GM10266 (cell line): ENCODE results near the gene CES5A.
"Not testable (repeated sequence)": the region's sequence is repeated elsewhere in the genome, so short reads cannot be mapped to it uniquely, and the experiment has no call there.

Source experiments
- DNase-seq: peaks from one replicate; pipeline ENCODE4 v3.0.0; 2012; ENCODE audit errors: extremely low spot score
- TF ChIP-seq, protein P1 (sequence below): IDR thresholded peaks from 2 replicates; pipeline ENCODE4 v1.5.1; 2012; ENCODE audit warnings: mild to moderate bottlenecking, low read depth; ENCODE audit not compliant: control insufficient read depth, insufficient read depth; ENCODE audit errors: missing control alignments

Gene CES5A

DNA sequence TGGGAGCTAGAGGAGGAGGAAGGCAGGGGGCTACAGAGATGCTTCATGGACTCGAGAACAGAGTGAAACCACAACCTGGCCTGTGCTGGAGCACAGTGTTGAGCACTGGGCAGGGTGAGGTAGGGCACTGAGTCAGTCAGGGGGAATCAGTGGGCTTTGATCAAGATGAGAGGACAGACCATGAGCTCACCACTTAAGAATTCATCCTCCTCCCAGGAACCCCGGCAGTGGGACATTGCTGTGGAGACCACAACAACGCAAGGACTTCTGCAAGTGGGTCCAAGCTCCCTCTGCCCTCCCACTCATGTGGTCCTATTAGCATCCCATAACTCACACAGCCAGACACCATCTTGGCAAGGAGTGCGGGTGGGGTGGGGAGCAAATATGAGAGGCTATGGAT lies 1.7 kb upstream of the CES5A start:
- DNase-seq = no peak
- TF ChIP-seq, protein P1, sequence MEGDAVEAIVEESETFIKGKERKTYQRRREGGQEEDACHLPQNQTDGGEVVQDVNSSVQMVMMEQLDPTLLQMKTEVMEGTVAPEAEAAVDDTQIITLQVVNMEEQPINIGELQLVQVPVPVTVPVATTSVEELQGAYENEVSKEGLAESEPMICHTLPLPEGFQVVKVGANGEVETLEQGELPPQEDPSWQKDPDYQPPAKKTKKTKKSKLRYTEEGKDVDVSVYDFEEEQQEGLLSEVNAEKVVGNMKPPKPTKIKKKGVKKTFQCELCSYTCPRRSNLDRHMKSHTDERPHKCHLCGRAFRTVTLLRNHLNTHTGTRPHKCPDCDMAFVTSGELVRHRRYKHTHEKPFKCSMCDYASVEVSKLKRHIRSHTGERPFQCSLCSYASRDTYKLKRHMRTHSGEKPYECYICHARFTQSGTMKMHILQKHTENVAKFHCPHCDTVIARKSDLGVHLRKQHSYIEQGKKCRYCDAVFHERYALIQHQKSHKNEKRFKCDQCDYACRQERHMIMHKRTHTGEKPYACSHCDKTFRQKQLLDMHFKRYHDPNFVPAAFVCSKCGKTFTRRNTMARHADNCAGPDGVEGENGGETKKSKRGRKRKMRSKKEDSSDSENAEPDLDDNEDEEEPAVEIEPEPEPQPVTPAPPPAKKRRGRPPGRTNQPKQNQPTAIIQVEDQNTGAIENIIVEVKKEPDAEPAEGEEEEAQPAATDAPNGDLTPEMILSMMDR = no peak

DNA sequence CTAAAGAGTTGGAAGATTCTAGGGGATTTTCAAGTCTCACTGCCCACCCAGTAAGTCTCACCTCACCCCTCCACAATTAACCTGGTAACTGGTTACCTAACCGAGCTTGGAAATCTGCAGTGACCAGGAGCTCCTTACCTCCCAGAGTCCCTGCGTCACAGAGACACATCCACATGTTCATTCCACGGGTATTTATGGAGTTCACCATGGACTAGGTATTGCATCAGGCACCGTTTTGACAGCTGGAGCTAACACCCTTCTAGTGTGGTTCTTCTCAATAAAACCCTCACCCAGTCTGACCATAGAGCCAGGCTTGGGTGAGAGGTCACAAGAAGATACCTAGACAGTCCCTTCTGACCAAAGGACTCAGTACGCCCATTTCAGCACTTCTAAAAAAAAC lies 2.1 kb downstream of the CES5A start:
- no peak for DNase-seq
- TF ChIP-seq, protein P1 = no peak

DNA sequence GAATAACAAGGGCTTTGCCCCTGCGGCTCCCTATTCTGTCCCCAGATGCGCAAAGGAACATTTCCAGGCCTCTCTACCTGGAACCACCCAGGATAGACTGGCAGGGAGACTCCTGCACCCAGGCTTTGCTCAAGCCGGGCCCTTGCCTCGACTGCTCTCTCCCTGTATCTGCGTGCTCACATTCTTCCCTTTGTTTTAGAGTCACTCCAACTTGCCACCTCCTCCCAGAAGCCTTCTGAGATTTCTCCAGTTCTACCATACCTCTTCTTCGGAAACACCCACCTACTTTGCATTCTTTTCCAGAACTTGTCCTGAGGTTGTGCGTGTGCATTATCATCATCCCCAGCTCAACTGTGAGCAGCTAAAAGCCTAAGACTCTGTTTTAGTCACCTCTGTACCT lies 3.0 kb downstream of the CES5A start:
- no peak for DNase-seq
- TF ChIP-seq, protein P1 = no peak

DNA sequence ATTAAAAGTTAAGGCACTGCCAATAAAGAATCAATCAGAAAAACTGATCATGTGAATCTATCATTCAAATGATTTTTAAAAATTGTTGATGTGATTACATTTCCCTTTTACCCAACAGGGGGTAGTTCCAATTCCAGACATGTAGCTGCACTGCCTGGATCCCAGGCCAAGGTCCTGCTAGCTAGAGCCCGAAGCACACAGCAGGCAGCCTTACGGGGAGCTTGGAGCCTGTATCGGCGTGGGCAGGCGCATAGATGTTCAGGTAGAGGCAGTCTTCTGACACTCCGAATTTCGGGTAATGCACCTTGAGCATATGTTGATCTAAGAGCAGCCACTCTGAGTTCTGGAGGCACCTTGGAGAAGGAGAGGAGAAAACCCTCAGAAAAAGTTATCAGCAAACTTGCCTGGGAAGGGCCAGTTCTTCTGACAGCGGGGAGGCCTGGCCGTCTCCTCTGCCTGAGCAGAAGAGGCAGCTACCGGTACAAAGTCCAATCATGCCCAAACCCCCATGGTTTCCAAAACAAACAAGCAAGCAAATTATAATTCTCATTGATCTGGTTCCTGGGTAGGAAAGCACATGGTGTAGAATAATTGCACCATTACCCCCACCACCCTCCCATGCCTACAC lies 3.6 kb downstream of the CES5A start:
- TF ChIP-seq, protein P1 = no peak
- DNase-seq = no peak

DNA sequence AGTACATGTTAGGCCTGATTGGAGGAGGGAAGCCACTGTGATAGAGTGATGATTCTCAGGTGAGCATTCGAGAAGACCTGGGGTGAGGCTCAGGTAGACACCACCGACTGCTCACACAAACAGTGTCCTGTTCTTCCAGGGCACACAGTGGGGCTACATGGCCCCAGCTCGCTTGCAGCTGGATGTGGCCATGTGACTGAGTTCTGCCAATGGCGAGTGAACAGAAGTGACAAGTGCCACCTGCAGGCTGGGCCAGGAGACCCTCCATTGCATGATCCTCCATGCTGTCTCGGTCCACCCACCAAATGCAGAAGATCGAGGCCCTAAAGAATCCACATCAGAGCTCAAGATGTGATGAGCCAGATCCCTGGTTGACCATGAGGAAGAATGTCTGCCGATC lies 6.2 kb downstream of the CES5A start:
- no peak for DNase-seq
- TF ChIP-seq, protein P1 = no peak

DNA sequence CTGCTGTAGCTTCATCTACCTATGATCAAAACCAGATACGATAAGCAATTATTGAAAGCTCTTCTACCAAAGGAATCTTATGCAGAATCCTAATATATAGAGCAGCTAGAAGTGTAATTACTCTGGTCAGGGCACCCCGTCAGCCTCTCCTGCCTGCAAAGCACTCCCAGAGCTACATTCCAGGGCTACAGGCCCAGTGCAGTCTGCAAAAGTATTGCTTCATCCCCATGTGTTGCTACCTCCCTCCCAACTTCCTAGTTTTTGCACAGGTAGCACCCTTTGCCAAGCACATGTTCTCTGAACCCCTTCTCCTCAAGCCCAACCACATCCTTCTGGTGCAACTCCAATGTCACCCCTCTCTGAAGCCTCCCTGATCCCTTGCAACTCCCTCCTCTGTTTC lies 7.0 kb downstream of the CES5A start:
- no peak for DNase-seq
- TF ChIP-seq, protein P1 = no peak

DNA sequence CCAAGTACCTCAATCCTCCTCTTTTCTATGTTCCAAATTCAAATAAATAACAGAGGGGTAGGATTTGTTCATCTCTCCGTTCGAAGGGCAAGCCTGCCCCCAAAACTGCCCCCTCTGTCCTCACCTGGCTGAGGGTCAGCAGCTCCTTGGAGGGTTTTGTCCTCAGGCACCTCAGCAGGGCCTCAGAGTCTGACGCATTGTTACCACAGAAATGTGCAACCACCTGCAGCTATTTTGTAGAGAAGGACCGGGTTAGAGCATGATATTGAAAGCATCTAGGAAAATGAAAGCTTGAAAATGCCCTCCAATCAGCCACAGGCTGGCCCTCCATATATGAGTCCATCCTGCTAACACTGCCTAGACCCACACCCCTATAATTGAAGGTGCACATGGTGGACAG lies 13.9 kb downstream of the CES5A start:
- TF ChIP-seq, protein P1 = no peak
- DNase-seq = no peak

DNA sequence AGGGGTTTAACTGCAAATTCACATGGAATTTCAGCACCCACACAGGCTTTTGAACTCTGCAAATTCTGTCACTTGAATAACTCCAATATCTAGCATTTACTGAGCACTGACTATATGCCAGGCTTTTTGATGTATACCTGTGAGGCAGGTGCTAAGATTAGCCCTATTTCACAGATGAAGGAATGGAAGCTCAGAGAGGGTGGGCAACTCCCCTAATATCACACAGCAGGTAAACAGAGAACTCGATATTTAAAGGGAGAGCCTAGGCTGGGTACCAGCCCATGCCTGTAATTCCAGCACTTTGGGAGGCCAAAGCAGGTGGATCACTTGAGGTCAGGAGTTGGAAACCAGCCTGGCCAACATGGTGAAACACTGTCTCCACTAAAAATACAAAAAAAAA lies 17.5 kb downstream of the CES5A start:
- DNase-seq = not testable (repeated sequence)
